GM18517 (cell line): ENCODE results near the gene OOSP3.
"Not testable (repeated sequence)": the region's sequence is repeated elsewhere in the genome, so short reads cannot be mapped to it uniquely, and the experiment has no call there.

ENCODE experiments used
- ATAC-seq: cut with Tn5 transposase; IDR thresholded peaks from one replicate; pipeline ENCODE4 v1.9.1; 2021; ENCODE audit warnings: mild to moderate bottlenecking, moderate library complexity; ENCODE audit not compliant: unreplicated experiment

OOSP3 gene, protein sequence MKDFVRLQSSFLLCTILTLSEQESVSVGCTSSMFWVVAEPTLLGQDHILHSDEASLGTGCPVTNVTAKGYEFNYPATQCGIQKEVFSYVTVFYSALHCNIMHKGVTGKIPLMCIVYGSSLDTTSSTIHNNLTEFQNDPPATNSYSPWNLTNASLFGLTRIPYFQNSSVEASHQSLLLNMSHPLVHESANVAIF

DNA sequence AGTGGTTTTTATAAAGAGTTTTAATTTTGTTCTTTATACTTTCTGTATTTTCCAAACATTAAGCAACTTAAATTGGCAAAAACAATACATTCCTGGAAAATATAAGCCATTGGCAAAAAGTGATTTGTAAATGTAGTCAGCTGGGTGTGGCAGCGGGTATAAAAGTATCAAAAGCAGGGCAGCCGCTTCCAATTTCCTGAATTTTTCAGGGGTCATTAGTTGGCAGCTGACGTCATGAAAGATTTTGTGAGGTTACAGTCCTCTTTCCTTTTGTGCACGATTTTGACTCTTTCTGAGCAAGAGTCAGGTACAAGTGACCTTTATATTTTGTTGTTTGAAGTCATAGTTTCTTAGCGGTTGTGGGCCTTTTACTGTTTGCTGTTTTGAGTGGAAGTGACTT is at the start of gene OOSP3:
Gene OOSP3, plus strand, starts transcription at position 208 of the 400 bp plus-strand sequence. Its CDS starts 27 bp downstream, at position 235.
- ATAC-seq = no peak

DNA sequence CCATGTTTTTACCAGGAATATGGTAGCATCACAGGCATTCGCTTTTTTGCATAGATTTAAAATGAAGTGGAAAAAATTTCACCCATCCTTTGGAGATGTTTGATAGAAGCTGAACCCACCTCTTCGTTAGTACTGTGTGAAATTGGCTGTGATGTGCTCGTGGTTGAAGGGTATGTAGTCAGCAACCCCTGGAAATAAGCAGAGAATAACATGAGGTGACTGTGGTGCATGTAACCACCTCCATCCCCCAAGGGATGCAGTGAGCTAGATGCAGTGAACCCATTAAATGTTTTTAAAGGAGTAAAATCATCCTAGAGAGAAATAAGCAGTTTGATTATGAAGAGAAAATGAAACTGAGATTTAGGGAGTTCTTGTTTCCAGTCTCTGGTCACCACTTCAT is 49.2 kb upstream of the OOSP3 start:
- no peak for ATAC-seq

DNA sequence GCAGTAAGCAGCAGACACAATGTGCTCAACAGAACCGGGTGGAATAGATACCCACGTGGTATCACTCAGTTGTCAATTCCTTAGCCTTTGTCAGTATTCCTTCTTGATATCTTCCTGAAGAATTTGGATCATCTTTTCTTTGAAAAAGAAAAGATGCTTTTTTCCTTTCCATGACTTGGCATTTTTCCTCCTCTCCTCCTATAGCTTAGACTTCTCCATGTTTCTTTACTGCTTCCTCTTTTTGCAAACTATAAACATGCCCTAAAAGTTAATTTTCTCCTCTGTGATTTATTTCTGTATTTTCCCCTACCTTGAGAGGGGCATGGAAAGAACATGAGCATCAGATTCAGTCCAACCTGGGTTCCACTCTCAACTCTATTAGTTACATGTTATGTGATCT is 45.0 kb upstream of the OOSP3 start:
- ATAC-seq = no peak

DNA sequence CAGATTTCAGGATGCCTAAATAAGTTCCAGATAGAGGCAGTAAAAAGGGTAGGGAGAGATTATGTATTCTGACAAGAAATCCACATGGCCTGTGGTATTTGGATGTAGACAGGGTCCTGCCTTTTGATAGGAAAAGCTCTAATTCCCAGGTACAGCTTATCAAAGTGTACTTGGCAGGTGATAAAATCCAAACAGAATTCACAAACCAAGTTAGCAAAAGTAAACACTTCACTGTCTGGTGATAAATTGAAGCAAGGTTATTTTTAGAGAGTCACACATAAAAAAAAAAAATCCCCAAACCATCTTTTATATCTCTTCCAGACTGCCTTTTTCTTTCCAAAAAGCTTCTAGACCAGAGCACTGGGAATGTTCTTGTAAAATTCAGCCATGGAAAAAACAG is 39.0 kb upstream of the OOSP3 start:
- ATAC-seq = no peak

DNA sequence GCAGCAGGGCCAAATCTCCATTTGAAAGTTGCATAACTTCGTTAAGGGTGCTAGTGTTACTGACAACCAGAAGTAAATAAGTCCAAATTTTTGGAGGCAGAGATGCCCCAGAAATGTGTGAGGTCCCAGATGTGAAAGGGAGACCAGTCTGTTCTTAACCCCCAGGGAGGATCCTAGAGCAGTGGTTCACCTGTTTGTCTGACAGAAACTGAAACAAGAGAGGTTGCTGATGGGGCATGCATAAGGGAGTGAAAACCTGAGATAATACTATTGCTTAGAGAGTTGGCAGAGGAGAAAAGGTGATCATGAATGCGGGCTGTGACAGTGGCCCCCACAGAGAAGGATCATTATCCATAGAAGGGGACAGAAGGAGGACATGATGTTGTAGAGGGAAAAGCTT is 37.1 kb upstream of the OOSP3 start:
- no peak for ATAC-seq

DNA sequence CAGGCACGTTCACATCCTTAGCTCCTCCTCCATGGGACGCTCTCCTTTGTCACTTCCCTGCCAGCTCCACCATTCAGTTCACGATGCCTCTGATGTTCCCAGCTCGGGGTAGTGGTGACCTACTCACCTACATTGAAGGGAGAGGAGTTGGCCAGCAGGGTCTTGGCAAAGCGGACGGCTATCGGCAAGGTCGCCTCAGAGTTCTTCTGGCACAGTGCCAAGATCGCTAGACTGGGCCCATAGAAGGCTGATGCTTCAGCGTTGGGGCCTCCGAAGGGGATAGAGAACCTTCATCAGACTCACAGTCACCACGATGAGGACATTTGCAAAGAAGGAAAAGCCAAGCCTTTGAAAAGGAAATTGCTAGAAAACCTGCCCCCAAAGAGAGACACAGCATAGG is 36.3 kb upstream of the OOSP3 start:
- ATAC-seq = no peak

DNA sequence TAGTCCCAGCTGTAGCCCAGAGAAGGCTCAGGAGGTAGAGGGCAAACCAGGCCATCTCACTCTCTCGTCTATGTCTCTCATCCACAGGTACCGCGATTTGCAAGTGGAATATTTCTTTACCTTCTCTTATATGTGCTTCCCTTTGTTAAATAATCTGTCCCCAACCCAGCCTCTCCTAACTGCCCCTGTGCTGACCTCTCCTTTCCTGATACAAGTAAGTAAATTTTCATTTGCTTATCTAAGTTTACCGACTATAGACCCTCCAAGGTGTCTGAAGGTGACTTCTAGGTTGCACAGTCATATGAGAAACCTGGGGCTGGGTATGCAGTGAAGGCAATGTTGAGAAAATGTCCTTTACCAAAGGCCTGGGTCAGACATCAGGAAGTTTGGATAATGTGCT is 33.2 kb upstream of the OOSP3 start, which contains the start of gene CBLIF:
Gene CBLIF, minus strand, starts transcription at position 101 of the 400 bp plus-strand sequence. Its CDS starts 46 bp downstream, at position 55.
- ATAC-seq = no peak

GRCh38 chr11:59846556-59846955 is 32.0 kb upstream of the OOSP3 start:
- no peak for ATAC-seq

DNA sequence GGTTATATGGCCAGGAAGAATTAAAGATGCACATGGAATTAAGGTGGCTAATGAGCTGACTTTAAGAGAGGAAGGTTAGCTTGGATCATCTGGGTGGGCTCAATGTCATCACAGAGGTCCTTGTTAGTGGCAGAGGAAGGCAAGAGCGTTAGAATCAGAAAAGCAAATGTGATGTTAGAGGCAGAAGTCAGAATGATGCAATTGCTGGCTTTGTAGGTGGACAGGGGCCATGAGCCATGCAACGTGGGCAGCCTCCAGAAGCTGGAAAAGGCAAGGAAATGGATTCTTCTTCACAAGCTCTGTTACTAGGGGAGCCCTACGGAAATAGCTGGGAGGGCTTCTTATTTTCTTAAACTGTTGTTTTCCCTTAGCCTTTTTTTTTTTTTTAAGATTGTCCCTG is 31.0 kb upstream of the OOSP3 start:
- no peak for ATAC-seq

- not testable (repeated sequence) for ATAC-seq
Observed at GRCh38 chr11:59848439-59848838, 30.1 kb upstream of the OOSP3 start.

DNA sequence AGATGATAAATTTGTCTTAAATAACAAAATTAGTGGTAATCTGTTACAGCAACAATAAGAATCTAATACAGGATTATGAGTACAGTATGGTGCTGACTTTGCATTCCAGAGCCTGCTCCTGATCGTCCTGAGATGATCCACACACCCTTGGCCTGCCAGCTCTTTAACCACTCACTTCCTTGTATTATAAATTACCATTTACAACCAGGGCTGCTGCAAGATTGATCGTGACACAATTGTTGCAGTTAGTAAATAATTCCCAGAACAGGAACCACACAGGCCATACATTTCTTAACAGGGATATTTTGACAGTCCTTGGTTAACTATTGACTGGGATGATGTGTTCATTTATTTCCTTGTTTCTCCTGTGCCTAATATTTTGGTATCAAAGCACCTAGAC is 29.5 kb upstream of the OOSP3 start:
- no peak for ATAC-seq

DNA sequence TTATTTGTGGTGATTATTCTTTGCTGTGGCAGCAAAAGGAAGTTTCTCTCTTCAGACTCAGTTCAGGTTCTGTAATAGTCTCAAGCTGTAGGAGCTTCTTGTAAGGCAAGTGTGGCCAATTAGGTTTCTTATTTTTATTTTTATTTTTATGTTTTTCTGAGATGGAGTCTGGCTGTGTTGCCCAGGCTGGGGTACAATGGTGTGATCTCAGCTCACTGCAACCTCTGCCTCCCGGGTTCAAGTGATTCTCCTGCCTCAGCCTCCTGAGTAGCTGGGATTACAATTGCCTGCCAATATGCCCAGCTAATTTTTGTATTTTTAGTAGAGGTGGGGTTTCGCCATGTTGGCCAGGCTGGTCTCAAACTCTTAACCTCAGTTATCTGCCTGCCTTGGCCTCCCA is 29.0 kb upstream of the OOSP3 start:
- ATAC-seq = not testable (repeated sequence)

- not testable (repeated sequence) for ATAC-seq
Observed at GRCh38 chr11:59851416-59851815, 27.2 kb upstream of the OOSP3 start.

GRCh38 chr11:59854871-59855270 is 23.7 kb upstream of the OOSP3 start:
- no peak for ATAC-seq

GRCh38 chr11:59857439-59858434 is 20.8 kb upstream of the OOSP3 start:
- ATAC-seq = no peak

- no peak for ATAC-seq
Observed at GRCh38 chr11:59859673-59860072, 18.9 kb upstream of the OOSP3 start.

- ATAC-seq = no peak
Observed at GRCh38 chr11:59862252-59862651, 16.3 kb upstream of the OOSP3 start.

DNA sequence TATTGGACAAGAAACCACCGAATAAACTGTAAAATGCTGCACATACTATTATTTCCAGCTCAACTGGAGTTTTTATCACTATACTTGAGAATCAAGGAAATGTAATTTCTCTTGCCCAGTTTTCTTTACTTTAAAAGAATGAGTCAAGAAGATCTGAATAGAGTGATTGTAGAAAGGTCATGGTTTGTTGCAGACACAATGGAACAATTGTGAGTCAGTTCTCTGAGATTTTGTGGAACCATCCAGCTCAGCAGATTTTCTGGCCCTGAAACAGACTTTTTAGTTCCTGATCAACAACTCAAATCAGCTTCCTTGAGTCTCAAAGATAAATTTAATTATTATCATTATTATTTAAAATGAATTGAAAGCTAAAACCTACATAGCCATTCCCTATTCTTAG is 13.6 kb upstream of the OOSP3 start:
- no peak for ATAC-seq

DNA sequence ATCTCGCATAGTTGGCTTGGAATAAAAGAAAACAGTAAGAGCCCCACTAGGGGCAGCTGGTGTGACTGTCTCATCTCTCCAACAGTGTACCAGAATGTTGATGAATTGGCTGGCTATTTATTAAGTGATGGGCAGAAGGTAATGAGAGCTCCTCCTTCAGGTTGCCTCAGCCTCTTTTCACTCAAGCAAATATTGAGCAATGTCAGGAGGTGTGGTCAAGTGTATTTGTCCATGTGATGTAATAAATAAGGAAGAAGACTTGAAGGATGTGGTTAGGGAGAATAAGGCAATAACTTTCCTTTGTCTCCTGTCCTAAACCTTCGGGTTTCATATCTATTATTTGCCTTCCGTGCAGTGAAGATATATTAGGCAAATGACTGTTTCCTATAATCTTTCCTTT is 12.2 kb upstream of the OOSP3 start, which contains the start of gene TCN1:
Gene TCN1, minus strand, starts transcription at position 91 of the 400 bp plus-strand sequence. Its CDS starts 17 bp downstream, at position 74.
- ATAC-seq = no peak

DNA sequence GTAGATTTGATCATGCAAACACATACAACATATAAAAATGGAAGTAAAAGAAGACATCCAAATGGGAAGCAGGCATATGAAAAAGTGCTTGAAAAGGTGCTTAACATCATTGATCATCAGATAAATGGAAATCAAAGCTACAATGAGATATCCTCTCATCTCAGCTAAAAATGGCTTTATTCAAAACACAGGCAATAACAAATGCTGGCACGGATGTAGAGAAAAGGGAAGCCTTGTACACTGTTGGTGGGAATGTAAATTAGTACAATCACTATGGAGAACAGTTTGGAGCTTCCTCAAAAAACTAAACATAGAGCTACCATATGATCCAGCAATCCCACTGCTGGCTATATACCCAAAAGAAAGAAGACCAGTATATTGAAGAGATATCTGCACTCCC is 11.7 kb upstream of the OOSP3 start:
- ATAC-seq = no peak

DNA sequence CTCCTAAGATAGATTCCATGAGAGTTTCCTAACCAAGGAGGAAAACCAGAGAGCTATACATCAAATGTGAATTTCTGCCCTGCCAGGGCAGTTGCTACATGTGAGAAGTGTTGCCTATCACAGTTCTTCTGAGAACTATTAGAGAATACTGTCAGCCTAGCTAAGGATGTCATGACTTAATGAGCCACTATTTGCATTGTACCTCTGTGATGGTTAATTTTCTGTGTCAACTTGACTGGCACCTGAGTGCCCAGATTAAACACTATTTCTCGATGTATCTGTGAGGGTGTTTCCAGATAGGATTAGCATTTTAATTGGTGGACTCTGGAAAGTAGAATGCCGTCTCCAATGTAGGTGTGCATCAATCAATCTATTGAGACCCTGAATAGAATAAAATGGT is 10.6 kb upstream of the OOSP3 start:
- ATAC-seq = no peak

GRCh38 chr11:59872076-59872475 is 6.5 kb upstream of the OOSP3 start:
- no peak for ATAC-seq
